GM10266 (cell line): ENCODE data around the gene JUN.
A peak's percentile ranks its signal among the peaks of the same experiment; 100 is the strongest.

Experiments used
- DNase-seq: peaks from one replicate; pipeline ENCODE4 v3.0.0; 2012; ENCODE audit errors: extremely low spot score
- TF ChIP-seq, protein P1 (sequence below): IDR thresholded peaks from 2 replicates; pipeline ENCODE4 v1.5.1; 2012; ENCODE audit warnings: mild to moderate bottlenecking, low read depth; ENCODE audit not compliant: control insufficient read depth, insufficient read depth; ENCODE audit errors: missing control alignments

Gene JUN

DNA sequence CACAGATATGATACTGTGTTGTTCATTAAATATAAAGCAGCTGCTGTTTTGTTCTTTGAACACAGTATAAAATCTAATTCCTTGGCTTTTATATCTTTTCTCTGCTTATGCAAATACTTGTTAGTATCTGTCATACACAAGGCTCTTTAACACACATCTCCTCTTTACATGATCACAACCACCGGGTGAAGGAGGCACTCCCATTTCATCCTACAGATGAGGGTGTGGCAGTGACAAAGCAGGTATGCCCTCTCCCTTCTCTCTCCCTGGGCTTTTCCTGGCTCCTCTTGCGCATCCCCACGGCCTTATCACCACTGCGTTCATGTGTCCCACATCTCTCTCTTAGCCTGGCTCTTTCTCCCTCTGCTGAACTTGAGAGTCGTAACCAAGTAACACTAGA, 38.2 kb downstream of the JUN start:
- TF ChIP-seq, protein P1, sequence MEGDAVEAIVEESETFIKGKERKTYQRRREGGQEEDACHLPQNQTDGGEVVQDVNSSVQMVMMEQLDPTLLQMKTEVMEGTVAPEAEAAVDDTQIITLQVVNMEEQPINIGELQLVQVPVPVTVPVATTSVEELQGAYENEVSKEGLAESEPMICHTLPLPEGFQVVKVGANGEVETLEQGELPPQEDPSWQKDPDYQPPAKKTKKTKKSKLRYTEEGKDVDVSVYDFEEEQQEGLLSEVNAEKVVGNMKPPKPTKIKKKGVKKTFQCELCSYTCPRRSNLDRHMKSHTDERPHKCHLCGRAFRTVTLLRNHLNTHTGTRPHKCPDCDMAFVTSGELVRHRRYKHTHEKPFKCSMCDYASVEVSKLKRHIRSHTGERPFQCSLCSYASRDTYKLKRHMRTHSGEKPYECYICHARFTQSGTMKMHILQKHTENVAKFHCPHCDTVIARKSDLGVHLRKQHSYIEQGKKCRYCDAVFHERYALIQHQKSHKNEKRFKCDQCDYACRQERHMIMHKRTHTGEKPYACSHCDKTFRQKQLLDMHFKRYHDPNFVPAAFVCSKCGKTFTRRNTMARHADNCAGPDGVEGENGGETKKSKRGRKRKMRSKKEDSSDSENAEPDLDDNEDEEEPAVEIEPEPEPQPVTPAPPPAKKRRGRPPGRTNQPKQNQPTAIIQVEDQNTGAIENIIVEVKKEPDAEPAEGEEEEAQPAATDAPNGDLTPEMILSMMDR = no peak
- no peak for DNase-seq

DNA sequence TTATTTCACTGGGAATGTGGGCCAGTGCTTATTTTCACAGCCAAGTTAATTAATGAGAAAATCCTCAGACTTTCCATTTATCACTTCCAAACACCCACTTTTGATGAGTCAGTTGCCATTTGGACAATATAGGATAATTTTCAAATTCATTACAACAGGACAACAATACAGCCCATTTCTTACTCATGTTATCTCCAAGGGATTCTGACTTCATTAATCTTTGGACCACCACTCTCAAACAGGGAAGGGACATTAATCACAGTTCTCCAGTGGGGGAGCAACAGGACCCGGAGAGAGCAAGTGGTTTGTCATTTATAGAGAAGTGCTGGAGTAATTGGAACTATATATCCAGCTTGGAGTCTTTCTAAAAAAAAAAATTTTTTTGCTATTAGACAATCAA, 38.7 kb downstream of the JUN start:
- TF ChIP-seq, protein P1 = no peak
- DNase-seq = no peak

DNA sequence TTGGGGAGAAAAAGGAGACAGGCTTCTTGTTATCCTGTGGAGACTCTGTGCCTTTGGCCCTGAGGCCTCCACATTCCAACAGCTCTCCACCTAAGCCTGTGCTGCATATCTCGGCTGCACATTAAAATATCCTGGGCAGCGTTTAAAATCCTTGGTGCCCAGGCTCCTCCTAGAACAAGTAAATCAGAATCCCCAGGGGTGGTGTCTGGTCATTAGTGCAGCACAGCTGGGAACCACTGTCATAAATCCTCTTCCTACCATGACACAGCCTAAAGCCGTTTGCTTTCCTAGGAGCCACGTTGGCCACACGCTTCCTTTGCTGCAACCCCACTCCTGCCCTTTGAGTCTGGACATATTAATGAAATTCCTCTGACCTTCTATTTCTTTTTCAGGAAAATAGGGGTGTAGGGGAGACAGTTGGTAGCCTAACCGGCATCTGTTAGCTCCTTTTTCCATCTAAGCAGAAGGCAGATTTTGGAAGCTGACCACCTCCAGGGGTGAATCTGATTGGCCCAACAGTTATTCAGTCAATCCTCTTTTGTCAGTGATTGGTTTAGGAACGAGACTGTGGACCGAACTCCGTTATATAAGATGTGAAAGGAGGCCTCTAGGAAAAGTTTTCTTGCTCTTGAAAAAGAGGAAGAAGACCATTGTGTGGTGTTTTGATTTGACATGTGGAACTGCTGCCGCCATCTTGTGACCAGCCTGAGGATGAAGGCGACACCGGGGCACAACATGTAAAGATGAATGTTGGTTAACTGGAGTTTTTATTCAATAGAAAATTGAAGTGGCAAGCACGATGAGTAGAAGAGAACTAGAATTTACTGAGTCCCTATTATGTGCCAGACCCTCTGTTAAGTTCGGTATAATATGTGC, 41.9 kb downstream of the JUN start:
- TF ChIP-seq, protein P1 = no peak
- no peak for DNase-seq

DNA sequence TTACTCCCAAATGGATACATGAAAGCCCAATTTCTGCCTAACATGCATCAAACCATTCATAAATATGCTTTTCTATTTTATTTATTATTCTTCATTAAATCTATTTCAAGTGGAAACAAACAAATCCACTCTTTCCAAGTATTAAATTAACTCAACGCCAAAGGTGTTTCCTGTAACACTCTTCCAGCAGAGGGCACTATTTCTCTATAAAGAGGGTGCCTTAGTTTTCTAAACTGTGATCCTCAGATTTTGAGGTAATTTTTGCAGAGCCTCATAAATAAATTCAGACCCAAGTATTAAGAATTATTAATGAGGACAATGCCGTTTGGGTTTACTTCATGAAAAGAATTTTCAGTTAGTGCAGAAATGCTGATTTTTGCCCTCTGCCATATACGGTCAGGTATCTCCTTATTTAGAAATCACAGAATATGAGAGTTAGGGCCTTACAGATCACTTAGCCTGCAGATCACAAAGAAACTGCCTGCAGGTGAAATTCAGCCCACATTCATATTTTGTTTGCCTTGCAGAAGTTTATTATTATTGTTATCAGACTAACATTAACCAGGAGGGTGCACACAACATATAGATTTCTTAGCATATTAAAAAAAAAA, 43.9 kb downstream of the JUN start:
- TF ChIP-seq, protein P1 = peak; percentile 68
- DNase-seq = peak; percentile 52

DNA sequence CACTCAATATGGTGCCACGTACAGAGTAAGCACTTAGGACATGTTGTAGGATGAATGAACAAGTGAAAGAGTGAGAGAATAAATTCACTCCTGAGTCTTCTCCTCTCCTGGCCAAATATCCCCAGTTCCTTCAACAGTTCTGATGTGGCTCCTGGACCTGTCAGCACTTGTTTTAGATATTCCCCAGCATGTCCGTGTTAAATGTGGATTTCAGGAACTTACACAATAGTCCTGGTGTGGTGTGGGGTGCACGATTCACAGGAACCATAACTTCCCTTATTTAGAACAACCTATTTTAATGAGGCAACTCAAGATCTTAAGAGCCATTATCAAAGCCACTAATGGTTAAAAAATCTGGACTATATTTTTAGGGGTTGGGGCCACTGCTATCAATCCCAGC, 45.0 kb downstream of the JUN start:
- no peak for DNase-seq
- TF ChIP-seq, protein P1 = no peak

DNA sequence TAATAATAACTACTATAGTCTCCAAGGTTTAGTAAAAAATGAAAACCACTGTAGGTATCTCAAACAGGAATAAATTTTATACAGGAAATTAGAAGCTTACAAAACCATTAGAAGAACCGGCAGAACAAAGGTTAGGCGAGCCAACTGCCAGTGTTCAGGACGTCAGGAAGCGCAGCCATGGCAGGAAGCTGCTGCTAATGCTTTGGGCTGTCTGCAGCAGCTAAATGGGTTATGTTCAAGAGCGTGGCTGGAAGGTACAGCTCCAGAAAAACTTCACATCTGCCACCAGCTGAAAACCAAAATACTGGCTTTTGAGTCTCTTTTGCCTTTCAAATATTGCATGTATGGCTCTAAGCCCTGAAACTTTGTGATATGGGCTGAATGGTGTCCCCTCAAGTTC, 48.3 kb downstream of the JUN start:
- no peak for DNase-seq
- TF ChIP-seq, protein P1 = no peak

DNA sequence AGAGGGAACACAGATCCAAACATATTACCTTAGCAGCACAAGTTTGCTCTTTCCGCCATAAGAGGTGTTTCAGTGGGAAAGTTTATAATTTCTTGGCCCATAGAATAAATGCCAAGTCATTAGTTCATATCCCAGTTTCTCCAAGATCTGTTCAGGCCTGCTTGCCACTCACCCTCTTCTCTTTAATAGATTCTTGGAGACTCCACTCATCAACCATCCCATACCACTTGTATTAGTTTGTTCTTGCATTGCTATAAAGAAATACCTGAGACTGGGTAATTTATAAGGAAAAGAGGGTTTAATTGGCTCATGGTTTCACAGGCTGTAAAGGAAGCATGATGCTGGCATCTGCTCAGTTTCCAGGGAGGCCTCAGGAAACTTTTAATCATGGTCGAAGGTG, 49.2 kb downstream of the JUN start:
- DNase-seq = no peak
- TF ChIP-seq, protein P1 = no peak
